ENCODE results near the gene C9orf43.

The C9orf43 gene

GRCh38 chr9:113468716-113469448 is 58.3 kb downstream of the C9orf43 start:
- DNase-seq (ENCODE audit: low read depth), result no peak

DNA sequence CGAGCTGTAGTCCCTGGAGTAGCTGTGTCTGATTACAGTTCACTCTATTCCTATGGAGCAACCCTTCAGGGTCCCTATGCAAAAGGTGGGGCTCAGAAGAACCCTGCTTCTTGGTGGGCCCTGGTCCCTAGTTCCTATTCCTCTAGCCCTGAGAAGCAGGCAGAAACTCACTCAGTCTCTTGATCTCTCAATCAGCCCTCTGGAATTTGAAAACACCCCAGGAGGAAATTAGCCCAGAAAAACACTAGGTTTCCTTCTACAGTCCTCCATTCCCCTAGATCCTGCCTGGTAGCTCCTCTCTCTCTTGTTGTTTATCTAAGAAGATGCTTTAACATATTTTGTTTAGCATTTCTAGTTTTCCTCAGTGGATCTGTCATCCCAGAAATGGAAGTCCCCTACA is 60.6 kb downstream of the C9orf43 start:
- DNase-seq (ENCODE audit: low read depth), result no peak

DNA sequence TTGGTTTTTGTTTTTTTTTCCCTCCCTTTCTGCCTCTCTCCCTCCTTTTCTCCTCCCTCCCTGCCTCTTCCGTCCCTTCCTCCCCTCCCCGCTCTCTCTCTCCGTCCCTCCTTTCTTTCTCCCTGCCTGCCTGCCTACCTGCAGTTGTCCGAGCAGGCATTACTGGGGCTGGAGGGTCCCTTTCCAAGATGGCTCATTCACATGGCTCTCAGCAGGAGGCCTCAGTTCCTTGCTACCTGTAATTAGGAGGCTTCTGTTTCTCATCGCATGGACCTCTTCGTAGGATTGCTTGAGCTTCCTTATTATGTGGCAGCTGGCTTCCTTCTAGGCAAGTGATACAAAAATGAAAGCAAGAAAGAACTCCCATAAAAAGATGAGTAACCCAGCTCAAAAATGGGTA is 61.0 kb downstream of the C9orf43 start:
- no peak for DNase-seq (ENCODE audit: low read depth)

GRCh38 chr9:113472199-113472598 is 61.7 kb downstream of the C9orf43 start:
- DNase-seq (ENCODE audit: low read depth), result no peak

DNA sequence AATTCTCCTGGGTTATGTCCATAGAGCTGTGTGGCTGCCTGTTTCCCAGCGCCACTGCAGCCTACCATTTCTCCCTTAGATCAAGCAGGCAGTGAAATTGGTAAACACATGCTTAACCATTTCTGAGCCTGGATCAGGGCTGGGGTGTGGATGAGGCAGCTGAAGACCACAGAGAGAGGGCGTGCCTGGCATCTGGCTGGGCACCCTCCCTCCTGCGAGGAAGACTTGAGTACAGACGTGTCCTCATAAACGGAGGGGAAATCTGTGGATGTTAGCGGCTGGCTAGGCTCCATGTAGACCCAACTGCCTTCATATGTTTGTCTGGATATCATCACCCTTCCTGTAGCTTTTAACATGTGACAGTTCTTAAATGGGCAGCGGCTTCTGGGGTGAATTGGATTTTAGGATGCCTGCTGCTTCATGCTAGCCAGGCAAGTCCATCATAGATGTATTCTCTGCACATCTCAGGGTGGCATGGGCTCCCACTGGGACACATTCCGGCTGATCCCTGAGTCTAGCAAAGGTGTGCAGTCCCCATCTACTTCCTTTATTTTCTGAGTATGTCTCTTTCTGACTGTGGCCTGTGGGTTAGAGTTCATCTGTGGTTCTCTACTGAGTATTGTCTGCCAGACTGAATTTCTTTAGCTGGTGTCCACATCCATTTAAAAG is 63.9 kb downstream of the C9orf43 start:
- no peak for DNase-seq (ENCODE audit: low read depth)

- no peak for DNase-seq (ENCODE audit: low read depth)
Measured at GRCh38 chr9:113475031-113475430, 64.5 kb downstream of the C9orf43 start.

- no peak for DNase-seq (ENCODE audit: low read depth)
Measured at GRCh38 chr9:113475992-113476391, 65.4 kb downstream of the C9orf43 start.

GRCh38 chr9:113476511-113476916 is 66.0 kb downstream of the C9orf43 start:
- DNase-seq (ENCODE audit: low read depth), result no peak

DNA sequence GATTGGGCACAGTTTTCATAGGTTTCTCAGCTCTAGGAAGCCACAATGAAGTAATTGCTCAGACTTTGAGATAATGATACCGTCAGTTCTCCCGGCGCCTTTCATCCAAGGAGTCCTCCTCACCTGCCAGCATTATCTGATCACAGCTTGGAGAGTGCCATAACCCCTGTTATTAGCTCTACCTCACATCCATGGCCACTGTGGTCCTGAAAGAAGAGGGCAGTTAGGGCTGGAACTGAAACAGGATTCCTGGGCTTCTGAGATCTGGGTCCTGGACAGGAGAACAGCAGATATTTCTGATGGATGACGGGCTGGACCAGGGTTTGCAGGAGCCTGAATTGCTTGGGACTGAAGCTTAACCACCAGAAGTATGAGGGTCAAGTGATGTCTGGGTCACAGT is 66.5 kb downstream of the C9orf43 start:
- DNase-seq (ENCODE audit: low read depth), result no peak

GRCh38 chr9:113477661-113478060 is 67.1 kb downstream of the C9orf43 start:
- no peak for DNase-seq (ENCODE audit: low read depth)

DNA sequence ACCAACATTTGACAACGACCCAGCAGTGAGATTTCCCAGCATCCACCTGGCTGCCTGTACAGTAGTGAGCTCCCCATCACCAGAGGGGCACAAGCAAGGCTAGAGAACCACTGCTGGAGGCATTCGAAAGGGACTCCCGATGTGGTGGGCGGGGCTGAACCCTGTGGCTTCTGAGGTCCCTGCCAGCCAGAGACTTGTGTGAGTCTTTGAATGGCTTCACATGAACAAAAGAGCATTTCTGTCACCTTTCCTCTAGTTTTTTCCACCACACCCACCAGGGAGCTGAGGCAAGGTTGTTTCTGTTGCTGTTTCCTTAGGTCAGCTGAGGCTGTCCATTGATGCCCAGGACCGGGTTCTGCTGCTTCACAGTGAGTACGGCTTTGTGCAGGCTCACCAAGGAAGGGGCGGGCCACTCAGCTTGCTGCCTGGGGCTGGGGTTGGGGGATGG is 68.7 kb downstream of the C9orf43 start:
- no peak for DNase-seq (ENCODE audit: low read depth)

All from activated gamma-delta T cell treated with anti-CD3 and anti-CD28 coated beads, Interleukin-2, amount 50 U/mL, for 16 hours (primary cell).